NCI-H2107 treated with DMSO at 0.1 percent for 48 hours (cell line): ENCODE data around the gene SLC23A2.
A peak's percentile ranks its signal among the peaks of the same experiment; 100 is the strongest.

Experiments
- DNase-seq: peaks from one replicate; lab custom pipeline; 2025; ENCODE audit not compliant: unreplicated experiment; lab: John Stamatoyannopoulos, UW

Gene SLC23A2

DNA sequence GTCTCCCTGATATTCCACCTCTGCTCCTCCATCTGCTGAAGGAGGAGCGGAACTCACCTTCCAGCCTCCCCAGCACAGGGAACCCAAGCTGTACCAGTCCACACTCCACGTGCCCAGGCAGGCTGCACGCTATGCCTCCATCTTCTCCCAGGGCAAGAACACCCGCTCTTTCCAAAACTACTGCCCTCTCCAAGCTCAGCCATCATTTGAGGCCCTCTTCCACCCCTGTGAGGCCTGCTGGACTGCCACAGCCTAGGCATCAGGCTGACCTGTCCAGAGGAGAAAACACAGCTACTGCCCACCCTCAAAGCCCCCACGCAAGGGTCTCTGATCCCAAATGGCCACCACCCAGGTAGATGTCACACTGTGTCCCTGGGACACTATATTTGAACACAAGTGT lies 179.7 kb downstream of the SLC23A2 start:
- no peak for DNase-seq

DNA sequence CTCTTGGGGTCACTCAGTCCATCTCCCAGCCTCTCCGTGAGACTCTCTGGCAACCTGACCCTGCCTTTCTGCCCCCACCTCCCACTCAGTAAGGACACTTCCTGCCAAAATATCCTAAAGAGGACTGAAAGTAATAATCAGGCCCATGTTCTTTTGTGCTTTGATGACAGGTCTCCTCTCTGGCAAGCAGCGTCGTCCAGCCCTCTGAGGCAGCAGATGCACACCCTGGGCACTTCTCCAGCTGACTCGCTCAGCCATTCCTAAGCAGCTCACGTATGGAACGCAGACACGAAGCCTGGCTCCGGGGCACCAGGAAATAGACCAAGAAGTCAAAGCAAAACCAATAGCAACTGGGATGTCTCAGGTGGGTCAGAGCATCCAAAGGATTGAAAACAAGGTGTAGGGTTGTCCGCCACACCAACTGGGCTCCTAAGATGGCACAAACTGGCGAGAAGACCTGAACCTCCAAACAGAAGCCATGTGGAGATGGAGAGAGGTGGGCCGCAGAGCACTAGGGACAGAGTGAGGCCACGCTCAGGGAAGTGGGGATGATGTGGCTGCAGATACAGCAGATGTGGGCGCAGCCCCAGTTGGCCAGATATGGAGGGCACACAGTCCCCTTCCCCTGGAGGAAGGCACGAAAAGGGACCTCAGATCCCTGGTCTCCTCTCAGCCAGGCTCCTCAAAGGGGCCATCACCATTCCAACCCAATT lies 180.3 kb downstream of the SLC23A2 start:
- no peak for DNase-seq

DNA sequence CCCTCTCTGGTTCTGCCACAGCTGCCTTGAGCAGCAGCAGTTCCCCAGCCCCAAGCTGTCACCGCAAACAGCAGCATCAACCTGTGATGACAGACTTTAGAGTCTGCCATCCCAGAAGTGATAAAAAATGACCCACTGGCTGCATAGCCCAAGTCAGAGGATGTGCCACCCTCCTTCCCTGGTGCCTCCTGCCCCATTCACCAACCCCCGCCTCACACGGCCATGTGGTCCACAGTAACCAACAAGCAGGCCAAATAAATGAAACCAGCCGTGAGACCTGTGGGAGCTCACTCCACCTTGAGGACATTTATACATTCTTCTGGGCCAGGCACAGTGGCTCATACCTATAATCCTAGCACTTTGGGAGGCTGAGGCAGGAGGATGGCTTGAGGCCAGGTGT lies 181.4 kb downstream of the SLC23A2 start:
- DNase-seq: no peak

DNA sequence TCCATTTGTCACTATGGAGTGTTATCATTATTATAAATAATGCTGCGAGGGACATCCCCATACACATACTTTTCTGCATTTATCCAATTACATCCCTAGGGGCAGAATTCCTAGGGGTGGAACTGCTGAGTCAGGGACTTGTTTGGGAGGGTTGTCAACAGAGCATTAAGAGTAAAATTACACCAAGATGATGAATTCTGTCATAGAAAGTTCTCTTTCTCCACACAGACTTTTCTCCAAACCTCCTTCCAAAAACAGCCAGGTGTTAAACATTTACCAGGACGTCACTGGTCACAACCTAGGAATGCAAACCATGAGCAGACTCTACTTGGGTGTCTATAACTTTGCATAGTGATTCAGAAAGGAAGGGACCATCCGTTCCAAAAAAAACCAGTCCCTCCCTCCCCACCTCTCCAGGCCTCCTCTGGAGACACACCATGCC lies 184.1 kb downstream of the SLC23A2 start:
- no peak for DNase-seq

DNA sequence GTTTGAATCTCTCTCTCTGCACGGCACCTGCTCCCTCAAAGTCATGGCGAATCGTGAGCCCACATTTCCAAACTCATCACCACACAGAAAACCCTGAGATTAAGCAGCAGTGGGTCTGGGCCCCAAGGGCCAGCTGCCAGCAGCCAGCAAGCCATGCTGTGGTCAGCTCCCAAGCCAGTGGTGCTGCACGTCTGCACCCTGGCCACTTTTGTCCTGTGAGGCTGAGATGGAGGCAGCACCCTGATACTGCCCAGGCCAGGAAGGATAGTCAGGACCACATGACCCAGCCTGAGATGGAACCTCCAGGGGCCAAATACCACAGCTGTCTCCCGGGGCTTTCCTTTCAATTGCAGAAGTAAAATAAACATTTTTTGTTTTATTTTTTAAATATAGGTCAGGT lies 185.7 kb downstream of the SLC23A2 start:
- DNase-seq: no peak

DNA sequence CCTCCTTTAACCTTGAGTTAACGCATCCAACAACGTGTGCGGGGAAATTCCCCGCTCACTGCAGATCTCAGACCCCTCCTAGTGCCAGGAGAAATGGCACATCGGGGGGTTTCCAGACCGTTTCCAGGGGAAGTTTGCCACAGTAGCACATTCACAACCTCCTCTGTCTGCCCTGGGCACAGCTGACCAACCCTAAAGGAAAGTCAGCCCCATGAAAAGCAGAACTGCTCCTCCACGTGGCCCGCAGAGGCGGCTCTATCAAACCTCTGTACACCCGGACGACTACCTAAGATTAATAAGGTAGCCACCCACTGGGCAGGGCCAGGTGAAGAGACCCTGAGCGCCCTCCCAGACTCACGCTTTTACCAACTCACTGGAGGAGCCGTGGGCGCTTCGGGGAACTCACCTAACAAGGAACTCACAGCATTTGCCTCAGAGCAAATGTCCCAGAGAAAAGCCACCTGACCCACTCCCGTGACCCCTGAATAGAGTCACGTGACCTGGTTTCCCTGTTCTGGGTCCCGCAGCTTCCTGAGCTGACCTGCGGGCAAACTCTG lies 186.5 kb downstream of the SLC23A2 start:
- no peak for DNase-seq

DNA sequence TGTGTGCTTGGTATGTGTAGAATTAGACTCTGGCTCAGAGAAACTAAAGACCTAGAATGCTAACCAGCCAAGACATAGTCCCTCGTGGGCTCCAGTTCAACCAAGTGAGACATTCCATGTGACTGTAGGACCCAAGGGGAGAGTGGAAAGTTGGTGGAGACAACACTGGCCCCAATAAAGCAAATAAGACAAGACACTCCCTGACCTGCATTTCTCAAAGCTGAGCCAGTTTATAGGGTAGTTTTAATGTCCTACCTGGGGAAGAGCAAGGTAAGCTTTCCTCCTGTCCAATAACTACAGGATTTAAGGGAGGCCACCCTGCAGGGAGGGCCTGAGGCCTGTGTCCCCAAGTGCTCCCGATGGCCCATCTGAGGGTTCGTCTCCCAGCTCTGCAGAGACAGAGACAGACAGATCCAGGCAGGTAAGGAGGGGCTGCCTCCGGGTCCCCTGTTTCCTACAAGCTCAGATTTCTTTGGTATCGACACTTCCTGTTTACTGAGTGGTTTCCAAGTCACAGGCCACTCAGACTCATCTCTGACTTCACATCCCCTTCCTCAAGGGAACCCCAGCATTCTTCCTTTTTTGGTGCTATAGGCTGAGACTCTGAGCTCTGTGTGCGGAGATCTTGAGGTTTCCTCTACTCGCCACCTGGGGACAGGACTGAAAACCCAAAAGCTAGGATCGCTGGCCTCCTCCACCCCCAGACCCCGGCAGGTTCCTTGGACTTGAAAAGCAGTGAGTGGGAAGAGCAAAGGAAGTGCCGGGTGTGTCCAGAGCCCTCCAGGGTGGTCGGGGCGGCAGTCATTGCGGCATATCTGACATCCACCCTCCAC lies 187.2 kb downstream of the SLC23A2 start:
- no peak for DNase-seq

DNA sequence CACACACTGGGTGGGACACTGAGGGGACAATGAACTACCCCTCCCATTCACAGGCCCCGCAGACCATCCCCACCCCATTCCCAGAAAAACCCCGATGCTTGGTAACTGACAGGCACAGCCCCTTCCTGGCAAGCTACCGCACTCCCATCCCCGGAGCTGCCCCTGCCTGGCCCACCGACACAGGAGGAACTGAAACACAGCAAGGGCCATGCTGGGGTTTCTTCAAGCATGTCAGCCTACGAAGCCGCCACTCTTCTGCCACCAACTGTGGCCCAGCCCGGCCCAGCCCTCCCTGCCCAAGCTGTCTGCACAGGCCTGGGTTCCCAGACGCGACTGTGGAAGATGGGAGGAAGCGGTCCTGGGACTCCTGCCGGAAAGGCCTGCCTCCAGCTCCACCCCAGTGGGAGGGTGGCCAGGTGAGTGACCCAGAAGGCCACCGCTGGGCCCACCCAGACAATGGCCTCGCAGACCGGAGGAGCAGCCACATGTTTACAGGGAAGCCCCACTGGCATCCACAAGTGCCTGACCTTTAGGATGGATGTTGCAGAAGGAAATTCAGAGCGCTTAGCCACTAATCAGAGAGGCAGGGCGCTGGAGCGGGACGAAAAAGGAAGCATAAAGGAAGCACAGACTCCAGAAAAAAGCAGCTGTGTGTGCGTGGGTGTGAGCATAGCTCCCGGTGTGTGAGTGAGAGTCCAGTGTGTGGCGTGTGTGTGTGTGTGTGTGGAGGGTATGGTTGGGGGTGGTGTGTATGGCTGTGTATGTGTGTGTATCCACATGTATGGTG lies 188.0 kb downstream of the SLC23A2 start:
- DNase-seq: no peak

DNA sequence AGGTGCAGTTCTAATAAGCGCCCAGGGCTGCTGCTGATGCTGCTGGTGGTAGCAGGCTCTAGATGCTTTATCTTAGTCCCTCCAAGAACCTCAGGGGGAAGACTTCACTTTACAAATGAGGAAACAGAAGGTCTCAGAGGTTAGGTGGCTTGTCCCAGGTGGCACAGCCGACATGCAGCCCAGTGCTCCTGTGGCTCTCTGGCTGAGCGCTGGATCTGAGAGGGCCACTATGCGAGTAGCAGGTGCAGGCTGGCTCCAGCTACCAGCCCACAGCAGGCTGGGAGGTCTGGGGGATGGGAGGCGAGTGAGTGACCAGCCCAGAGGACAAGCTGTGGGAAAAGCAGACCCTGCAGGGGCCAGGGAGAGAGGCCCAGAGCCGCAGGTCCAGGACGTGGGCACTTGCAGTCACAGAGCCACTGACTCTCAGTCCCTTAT lies 188.7 kb downstream of the SLC23A2 start:
- no peak for DNase-seq

DNA sequence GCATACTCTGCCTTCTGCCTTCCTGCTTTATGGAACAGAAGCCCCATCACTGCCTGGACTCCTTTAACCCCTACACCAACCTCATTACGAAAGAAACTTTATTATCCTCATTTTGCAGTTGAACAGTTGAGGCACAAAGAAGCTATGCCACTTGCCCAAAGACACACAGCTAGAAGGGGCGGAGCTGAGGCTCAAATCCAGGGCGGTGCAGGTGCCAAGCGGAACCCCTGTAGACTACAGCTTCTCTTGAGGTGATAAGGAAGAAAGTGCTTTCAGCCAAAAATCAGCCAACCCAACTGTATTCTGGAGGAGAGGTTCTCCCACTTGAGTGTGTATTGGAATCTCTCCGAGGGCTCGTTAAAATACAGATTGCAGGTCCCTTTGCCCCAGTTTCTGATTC lies 189.1 kb downstream of the SLC23A2 start:
- DNase-seq: no peak

DNA sequence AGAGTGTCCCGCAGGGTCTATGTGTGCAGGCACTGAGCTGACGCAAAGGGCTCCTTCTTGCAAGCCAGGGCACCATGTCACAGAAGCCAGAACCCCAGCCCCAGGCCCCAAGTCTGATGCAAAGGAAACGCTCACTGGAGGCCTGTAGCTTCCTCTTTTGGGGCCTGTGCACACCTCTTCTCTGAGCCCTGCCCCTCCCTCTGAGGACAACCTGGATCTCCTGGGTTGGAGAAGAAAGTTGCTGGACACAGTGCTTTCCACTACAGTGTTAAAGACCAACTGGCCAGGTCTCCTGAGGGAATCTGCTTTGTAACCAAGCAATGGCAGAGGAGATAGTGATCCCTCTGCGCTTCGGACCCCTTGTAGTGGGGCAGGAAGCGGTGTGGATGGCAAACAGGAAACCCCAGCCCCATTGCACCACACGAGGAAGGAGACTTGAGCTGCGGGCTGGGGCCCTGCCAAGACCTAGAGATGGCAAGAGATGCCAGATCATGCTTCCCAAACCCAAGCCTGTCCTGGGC lies 189.6 kb downstream of the SLC23A2 start:
- DNase-seq: no peak

DNA sequence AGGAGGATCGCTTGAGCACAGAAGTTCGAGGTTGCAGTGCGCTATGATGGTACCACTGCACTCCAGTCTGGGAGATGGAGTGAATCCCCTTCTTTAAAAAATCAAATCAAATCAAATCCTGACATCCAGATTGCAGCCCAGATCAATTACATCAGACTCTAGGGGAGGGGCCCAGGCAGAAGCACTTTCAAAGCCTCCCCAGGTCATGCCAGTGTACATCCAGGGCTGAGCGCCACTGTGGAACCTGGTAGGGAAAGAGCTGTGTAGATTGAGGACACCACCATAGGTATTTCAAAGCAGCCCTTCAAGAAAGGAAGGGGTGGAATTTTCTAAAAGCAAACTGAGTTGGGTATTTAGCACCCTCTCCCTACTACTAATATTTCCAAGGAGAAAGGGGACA lies 190.1 kb downstream of the SLC23A2 start:
- no peak for DNase-seq

DNA sequence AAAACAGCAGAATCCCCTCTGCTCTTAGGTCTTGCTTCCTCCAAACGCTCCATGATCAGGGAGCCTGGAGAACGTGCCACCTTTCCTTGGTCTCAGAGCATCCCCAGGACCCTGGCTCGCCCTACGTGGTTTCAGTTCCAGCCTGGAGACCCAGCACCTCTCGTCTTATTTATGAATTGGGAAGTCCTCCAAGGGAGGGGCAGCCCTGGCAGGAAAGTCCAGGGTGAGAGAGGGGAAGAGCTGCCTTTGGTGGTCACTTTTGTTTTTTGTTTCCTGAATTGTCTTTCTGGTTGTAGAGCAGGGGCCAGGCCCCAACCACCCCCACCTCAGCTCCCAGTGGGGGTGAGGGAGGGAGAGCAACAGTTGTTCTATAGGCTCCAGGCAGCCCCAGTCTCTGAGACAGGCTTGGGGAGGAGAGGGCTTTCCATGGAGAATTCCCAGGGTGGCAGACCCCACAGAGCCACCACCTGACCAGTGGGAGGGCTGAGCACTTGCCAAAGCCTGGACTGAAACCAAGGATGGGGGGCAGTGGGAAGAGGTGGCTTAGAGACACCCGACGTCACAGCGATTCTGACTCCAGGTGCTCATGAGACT lies 190.8 kb downstream of the SLC23A2 start:
- no peak for DNase-seq

DNA sequence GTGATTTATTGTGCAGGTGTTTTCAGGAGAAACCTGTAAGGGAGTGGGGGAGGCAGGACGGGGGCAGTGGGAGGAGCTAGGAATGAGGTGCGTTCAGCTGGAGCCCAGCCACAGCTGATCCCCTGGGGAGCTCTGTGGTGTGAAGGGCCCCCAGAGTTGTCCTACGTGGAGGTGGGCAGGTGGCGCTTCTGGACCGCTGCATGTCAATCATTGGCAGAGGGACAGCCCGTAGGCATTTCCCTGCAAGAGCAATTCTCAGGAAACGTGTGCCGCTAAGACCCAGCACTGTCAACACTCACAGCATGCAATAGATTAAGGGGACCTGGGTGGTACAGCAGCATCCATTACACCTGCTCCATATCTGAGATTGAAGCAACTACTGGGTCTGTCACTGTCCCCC lies 191.6 kb downstream of the SLC23A2 start:
- peak; percentile 48 for DNase-seq

DNA sequence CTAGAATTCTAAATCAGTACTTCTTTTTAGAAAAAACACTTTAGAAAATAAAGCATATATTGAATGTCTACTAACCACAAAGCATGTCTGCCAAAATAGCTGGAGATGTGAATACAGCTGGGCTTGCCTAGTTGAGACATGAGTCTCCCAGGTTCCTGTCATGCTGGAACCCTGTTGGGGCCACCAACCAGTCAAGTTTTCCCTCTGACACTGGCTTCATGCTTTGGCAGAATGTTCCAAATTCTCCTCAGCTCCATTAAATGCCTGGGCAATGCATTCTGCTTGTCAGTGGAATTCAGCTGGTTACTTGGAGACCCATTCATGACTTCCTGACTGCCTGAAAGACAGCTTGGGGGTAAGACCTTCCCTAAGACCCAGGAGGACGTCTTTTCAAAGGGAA lies 192.4 kb downstream of the SLC23A2 start:
- DNase-seq: no peak

DNA sequence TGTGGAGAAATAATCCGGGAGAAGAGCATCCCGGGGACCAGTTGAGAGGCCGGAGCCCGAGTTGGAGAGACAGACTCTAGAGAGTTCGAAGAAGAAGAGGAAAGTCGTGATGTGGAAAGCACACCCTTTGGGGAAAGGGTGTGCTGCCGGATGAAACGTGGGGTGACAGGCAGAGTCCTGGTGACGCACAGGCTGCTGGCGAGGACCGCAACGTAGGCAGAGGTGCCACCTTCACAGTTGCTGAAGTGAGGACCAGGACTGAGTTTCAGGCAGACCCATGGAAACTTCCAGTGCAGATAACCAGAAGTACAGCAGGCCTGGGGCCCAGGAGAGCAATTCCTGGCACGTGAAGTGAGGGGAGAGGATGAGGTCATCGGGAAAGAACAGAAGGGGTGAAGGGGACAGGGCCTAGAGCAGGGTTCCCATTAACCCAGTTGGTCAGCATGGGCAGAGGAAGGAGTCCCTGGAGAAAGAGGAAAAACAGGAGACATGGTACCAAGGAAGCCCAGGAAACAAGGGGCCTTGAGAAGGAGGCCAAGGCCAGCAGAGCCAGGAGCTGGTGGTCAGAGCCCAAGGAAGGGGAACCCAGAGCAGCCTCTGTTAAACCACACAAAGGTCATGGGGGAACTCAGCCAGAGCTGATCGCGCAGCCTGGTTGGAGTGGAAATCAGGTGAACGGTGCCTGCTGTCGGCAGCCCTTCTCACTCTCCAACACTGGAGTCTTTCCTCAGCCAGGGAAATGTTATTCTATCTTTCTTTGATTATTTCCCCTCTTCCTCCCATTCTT lies 195.5 kb downstream of the SLC23A2 start:
- DNase-seq: no peak

DNA sequence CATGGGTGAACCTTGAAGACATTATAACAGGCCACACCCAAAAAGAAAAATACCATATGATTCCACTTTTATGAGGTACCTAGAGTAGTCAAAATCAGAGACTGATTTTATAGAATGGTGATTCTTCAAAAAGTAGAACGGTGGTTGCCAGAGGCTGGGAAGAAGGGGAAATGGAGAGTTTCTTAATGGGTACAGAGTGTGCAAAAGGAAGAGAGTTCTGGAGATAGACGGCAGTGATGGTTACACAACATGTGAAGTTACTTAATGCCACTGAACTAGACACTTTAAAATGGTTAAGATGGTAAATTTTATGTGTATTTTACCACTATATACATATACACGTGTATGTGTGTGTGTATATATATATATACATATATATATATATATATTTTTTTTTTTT lies 198.8 kb downstream of the SLC23A2 start:
- DNase-seq: no peak
